HG02973 (cell line): ENCODE measurements around the gene IL4R.
"Not testable (repeated sequence)": the region's sequence is repeated elsewhere in the genome, so short reads cannot be mapped to it uniquely, and the experiment has no call there.

Experiments used
- ATAC-seq: cut with Tn5 transposase; IDR thresholded peaks from one replicate; pipeline ENCODE4 v1.9.1; 2021; ENCODE audit warnings: moderate library complexity; ENCODE audit not compliant: unreplicated experiment

Gene IL4R

DNA sequence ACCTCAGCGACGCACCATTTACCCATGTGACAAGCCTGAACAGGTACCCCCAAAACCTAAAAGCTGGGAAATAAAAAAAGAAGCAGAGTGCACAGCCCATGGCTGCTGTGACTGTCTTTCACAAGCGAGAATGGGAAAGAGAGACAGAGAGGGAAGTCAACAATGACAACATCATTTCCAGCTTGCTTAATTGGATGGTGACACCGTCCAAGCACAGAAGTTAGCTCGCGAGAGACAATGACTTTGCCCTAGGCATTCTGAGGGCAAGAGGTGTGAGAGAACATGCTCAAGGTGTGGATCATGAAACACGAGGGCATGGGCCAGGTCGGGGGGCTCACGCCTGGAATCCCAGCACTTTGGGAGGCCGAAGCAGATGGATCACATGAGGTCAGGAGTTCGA is 25.9 kb upstream of the IL4R start:
- no peak for ATAC-seq

DNA sequence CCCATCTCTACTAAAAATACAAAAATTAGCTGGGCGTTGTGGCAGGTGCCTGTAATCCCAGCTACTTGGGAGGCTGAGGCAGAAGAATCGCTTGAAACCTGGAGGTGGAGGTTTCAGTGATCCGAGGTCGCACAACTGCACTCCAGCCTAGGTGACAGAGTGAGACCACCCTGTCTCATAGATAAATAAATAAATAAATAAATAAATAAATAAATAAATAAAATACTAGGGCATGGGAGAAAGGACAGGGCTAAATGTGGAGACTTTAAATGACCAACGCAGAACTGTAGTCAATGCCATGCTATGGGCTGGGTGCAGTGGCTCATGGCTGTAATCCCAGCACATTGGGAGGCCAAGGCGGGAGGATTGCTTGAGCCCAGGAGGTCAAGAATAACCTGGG is 25.5 kb upstream of the IL4R start:
- ATAC-seq, result not testable (repeated sequence)

DNA sequence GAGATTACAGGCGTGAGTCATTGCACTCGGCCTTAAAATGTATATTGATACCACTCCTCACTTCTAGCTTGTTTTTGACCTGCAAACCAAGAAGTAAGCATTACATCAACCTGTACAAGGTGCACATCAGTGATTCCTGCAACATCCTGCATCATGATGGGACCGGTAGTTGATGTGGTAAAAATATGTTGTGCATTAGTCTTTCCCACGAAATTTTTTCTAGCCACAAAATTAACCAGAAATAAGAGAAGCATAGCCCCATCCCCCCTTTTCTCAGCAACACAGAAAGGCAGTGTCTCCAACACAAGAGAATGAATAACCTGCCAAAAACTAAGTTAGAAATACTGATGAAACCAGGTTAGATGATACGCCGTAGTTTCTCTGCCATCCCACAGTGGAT is 24.1 kb upstream of the IL4R start:
- no peak for ATAC-seq

DNA sequence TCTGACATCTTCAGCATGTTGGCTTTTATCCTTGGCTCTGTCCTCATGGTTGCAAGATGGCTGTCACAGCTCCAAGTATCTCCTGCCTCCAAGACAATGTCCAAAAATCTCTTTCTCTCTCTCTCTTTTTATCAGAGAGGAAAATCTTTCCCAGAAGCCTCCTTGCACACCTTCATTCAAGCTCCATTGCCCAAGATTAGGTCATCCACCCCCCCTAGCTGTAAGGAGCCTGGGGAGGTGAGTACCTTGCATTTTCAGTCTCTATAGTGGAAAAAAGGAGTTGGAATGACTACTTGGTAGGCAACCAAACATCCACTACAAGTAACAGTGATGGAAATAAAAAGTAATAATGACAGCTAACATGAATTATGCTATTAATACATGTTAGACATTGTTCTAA is 23.2 kb upstream of the IL4R start:
- ATAC-seq, result no peak

DNA sequence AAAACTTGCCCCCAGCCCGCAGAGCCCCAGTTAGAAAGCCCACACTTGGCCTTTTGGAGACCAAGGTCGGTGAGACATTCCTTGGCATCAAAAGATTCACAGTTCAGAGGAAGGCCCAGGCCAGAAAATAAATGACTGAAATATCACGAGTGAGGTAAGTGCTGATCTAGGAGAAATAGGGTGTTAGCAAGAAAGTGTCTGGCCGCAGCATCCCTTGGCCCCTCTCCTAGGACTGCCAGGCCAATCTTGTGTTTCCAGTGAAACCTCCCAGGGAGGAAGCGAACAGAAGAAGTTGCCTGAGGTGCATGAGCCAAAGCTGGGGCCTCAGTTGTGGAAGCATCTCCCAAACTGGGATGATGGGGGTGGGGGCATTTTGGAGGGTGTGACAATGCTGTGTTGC is 22.7 kb upstream of the IL4R start:
- ATAC-seq, result no peak

DNA sequence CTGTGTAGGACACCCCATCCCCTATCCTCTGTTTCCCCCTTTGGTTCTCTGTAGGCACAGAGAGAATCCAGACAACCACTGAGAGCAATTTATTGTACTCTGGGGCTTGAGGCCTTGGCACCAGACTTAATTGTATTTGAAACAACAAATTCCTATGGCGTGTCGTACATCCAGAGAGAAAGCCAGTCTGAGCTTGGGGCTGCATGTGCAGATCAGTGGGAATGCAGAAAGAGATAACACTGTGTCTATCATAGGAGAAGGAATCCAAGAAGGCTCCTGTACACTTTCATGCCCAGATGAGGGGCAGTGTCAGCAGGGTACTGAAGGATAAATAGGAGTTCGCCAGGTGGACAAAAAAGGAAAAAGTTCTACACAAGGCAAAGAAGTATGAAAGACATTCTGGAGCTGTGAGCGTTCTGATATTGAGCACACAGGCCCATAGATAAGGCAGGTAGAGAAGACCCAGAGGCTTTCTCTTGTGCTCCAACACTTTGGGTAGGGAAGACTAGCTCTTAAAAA is 22.0 kb upstream of the IL4R start:
- ATAC-seq, result no peak

DNA sequence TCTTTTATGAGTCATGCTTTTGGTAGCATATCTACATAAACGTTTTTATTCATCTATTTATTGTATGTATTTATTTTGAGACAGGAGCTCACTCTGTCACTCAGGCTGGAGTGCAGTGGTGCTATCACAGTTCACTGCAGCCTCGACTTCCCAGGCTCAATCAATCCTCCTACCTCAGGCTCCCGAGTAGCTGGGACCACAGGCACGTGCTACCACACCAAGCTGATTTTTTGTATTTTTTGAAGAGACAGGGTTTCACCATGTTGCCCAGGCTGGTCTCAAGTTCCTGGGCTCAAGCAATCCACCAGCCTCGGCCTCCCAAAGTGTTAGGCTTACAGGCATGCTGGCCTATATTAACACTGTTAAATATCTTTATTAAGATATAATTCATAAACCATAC is 20.4 kb upstream of the IL4R start:
- no peak for ATAC-seq

DNA sequence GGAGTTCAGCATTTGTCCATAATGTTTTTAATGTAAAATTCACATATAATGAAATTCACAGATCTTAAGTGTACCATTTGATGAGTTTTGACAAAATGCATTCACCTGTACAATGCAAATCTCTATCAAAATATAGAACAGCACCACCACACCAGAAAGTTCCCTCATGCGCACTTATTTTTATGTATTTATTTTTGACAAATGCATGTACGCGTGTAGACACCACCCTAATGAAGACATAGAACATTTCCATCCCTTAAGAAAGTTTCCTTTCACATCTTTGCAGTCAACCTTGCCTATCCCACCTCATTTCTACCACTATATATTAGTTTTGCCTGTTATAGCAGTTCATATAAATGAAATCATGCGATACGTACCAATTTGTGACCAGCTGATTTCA is 15.6 kb upstream of the IL4R start:
- no peak for ATAC-seq

DNA sequence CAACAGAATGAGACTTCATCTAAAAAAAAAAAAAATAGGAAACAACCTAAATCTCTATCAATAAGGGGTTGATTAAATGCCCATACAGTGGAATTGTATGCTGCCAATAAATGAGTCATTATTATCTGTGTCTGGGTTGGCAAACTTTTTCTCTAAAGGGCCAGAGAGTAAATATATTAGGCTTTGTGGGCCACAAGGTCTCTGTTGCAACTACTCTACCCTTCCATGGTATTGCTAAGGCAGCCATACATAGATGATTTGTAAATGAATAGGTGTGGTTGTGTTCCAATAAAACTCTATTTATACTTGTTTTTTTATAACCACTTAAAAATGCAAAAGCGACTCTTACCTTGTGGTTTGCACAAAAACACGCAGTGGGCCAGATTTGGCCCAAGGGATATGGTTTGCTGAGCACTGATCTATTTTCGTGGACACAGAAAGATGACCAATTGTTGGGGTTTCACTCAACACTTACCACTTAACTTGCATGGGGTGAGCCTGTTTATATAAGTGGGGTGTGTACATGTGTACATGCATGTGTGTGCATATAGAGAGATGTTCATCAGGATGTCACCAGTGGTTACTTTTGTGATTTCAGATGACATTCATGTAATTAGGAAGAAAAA is 12.4 kb upstream of the IL4R start:
- no peak for ATAC-seq

DNA sequence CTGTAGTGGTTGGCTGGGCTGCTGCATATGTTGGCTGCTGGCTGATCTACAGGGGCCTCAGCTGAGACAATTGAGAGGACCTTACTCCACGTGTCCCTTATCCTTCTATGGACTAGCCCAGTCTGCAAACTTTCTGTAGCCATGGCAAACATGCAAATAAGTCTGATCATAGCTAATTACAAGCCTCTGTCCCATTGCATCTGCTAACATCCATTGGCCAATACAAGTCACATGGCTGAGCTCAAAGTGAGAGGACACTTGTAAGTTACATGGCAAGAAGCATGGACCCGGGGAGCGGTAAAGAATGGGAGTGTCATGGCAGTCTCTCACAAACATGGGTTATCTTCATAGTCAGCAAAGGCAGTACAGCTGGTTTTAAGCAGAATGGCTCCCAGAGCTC is 11.6 kb upstream of the IL4R start:
- no peak for ATAC-seq

DNA sequence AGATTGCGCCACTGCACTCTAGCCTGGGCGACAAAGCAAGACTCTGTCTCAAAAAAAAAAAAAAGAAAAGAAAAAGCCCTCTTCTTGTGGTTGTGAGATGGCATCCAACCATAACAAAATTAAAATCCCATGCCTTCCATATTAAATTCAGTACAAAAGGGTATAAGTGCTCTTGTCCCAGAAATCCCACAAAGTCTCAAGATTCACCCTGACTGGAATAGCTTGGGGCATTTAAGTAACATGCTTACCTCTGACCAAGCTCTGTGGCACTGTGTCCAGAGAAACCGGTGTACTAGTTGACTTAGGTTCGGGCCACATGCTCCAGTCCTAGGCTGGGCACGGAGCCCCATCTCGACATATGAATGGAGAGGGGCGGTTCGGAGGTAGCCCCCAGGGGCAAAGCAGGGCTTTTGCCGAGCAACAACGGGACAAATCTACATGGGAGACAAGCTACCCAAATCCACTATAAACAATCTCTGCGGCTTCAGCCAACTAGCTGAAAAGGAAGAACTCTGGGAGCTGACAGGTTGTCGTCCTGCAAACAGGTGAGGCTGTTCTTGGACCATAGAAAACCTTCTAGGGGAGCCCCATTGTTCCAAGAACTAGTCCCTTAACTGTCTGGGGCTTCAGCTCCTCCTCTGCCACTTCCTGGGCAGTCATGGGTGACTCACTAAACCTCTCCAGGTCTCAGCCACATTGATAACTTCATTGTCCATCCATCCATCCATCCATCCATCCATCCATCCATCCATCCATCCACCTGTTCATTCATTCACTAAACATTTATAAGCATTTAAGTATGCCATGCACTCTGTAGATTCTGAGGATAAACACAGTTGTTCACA is 10.3 kb upstream of the IL4R start:
- no peak for ATAC-seq

DNA sequence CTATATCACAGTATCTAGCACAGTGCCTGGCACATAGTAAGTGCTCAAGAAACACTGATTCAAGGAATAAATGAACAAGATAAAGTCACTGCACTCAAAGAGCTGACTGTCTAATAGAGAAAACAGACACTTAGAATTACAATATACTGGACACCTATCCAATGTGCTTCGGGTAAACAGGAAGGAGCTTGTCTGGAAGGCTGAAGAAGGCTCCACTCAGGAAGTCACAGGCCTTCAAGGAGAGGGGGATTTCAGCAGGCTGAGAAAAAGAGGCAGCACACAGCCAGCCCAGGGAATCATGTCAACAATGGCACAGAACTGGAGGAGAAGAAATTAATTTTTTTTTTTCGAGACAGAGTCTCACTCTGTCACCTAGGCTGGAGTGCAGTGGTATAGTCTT is 9.7 kb upstream of the IL4R start:
- ATAC-seq, result no peak

DNA sequence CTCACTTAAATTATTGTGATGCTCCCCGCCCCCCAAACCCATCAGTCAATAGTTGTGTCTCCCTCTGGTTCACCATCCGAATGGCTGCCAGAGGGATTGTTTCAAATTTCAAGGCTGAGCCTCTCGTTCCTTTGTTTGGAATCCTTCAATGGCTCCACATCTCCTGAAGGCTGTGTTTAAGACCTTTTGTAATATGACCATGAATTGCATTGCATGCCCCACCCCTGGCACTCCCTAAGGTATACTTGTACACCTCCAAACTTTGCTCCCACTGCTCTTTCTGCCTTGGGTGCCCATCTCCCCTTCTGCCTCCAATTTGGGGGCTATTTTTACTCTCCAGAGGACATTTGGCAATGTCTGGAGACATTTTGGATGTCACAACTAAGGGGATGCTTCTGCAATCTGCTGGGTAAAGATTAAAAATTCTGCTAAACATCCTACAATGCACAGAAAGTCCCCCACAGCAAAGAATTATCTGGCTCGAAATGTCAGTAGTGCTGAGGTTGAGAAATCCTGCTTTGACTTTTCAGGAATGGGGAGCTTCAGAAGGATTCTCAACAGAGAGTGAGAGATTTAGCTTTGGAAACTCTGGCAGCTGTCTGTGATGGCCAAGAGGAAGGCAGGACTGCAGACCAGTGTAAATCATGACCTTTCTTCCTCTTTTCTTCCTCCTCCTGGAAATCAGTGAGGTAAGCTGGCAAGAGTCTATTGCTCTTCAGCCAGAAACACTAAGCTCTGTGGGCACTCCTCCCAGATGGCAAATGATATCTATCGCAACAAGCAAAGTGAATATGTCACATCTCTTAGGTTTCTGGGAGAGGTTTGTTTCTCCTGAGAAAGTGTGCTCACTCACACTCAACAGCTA is 8.7 kb upstream of the IL4R start:
- ATAC-seq, result no peak

DNA sequence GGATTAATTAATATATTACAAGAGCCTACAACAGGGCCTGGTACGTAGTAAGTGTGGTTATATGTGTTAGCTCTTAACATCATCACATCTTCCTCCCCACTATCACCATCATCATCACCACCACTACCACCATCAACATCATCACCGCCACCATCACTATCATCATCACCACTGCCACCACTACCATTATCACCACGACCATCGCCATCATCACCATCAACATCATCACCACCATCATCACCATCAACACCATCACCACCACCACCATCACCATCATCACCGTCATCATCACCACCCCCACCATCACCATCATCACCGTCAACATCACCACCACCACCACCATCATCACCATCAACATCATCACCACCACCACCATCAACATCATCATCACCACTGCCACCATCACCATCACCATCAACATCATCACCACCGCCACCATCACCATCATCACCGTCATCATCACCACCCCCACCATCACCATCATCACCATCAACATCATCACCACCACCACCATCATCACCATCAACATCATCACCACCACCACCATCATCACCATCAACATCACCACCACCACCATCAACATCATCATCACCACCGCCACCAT is 7.8 kb upstream of the IL4R start:
- ATAC-seq, result no peak

DNA sequence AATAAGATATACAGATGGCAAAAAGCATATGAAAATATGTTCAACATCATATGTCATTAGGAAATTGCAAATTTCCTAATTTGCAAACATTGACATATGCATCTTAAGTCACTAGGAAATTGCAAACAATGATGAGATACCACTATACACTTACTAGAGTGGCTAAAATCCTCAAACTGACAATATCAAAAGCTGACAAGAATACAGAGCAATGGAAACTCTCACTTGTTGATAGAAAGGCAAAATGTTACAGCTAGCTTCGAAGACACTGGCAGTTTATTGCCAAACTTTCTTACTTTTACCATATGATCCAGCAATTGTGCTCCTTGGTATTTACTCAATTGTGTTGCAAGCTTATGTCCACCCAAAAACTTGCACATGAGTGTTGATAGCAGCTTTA is 5.0 kb upstream of the IL4R start:
- ATAC-seq, result no peak

DNA sequence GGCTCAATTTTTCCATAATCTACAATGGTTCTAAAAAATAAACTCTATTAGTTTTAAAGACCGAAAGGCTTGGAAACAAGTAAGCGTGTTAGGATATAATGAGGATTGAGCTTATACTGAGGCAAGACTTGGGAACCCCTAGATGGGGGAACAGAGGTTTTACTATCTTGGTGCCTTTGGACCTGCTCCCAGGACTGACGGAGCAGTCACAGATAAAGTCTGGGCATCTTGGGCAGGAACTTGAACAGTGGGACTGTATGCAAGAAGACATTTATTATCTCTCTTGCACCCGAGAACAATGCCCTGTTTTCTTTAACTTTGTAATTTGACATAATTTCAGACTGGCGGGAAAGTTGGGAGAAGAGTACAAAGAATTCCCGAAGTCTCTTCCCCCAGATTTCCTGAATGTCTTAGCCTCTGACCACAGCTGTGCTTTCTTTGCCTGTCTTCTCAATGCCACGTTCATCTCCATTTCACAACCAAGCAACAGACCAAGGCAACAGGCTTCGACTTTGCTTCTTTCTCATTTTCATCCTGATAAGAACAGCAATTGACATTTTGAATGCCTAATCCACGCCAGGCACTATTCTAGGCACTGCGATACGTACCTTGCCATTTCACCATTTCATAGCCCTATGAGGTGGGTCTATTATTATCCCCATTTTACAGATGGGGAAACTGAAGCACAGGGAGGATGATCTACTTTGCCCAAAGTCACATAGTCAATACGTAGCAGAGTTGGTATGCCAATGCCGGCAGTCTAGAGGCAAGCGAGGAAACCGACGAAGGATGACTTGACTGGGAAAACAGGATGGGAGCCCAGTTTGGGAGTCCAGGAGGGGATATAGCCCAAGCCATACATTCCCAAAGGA is 3.0 kb upstream of the IL4R start:
- no peak for ATAC-seq

DNA sequence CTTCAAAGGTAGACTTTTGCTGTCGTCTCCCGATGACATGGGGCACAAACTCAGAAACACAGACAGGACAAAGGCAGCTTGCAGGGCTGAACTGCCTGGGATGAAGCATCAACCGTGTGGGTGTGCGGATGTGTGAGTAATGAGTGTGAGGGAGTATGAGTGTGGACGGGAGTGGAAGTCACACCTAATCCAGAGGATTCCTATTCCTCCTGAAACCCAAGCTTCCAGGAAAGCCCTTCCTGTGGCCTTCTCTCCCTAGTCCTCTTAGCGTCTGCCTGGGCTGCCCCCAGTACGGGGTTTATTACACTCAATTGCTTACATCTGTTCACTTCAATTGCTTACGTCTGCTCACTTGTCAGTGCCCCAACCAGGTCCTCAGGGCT is 2.3 kb upstream of the IL4R start:
- no peak for ATAC-seq

DNA sequence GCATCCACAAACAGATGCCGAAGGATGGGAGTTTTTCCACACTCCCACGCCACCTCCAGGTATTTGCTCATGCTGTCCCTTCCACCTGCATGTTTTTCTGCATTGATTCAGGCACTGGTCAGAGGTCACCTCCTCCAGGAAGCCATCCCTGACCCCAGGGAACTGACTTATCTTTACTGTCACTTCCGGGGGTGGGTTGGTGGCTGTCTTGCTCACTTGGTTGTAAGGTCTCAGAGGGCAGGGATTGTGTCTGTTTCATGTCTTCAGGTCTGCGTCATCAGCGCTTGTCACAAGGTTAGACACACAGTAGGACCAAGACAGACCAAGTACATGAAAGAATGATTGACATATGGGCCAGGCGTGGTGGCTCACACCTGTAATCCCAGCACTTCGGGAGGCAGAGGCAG is 1.9 kb upstream of the IL4R start:
- no peak for ATAC-seq

DNA sequence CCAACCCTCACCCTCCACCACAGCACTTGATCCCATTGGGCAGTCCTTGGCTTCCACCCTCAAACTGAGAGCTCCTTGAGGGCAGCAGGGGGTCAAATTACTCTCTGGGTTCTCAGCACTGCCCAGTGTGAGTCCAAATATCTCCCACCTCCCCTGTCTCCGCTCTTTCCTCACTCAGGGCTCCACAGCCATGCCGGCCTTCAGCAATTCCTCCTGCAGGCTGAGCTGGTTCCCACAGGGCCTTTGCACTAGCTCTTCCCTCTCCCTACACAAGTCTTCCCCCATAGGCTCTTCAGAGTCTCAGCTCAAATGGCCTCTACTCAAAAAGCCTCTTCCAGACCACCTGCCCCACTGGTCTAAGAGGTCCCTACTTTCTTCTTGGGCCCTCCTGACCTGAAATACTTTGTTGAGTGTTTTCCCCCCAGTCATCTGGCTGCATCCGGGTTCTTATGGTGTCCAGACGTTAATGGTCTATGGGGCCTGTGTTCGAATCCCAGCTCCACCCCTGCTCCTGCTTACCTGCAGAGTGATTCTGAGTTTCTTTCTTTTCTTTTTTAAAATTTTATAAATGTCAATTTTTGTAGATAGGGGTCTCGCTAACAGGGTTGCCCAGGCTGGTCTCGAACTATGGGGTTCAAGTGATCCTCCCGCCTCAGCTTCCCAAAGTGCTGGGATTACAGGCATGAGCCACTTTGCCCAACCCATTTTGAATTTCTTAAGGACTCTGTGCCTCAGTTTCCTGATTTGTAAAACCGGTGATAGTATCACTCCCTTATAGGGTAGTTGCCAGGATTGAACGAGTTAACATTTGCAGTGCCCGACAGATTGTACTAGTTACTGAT is 973 bp upstream of the IL4R start:
- no peak for ATAC-seq
